Activated T-cell treated with anti-CD3 and anti-CD28 coated beads, Interleukin-2, amount 50 U/mL, for 48 hours (primary cell): ENCODE measurements around the gene KRTAP4-1.
"Not testable (repeated sequence)": the region's sequence is repeated elsewhere in the genome, so short reads cannot be mapped to it uniquely, and the experiment has no call there.

Source experiments
- DNase-seq, 2 experiments: peaks; one replicate each; pipeline ENCODE4 v3.0.0-alpha.2; 2020

The KRTAP4-1 gene

GRCh38 chr17:41184480-41184961 is at the start of gene KRTAP4-1:
Gene KRTAP4-1 (minus strand): TSS chr17:41184911. CDS start chr17:41184854, 57 bp downstream.
- no peak for DNase-seq

- not testable (repeated sequence) for DNase-seq
Measured at GRCh38 chr17:41232399-41233105, 47.8 kb upstream of the KRTAP4-1 start, which contains the start of gene KRTAP9-3. Gene KRTAP9-3 (plus strand): TSS chr17:41232449. CDS start chr17:41232502, 53 bp downstream.

GRCh38 chr17:41231731-41232130 is 47.0 kb upstream of the KRTAP4-1 start:
- DNase-seq = no peak

- DNase-seq = no peak
Measured at GRCh38 chr17:41230094-41230493, 45.4 kb upstream of the KRTAP4-1 start.

GRCh38 chr17:41226598-41227095 is 41.9 kb upstream of the KRTAP4-1 start, which contains the start of gene KRTAP9-2:
Gene KRTAP9-2 (plus strand): TSS chr17:41226648. CDS start chr17:41226655, 7 bp downstream.
- DNase-seq = not testable (repeated sequence)

GRCh38 chr17:41226051-41226450 is 41.3 kb upstream of the KRTAP4-1 start:
- no peak for DNase-seq

GRCh38 chr17:41223821-41224220 is 39.1 kb upstream of the KRTAP4-1 start:
- no peak for DNase-seq

- no peak for DNase-seq
Measured at GRCh38 chr17:41215681-41216080, 31.0 kb upstream of the KRTAP4-1 start.

- no peak for DNase-seq
Measured at GRCh38 chr17:41212524-41213169, 27.9 kb upstream of the KRTAP4-1 start.

GRCh38 chr17:41211845-41212466 is 27.2 kb upstream of the KRTAP4-1 start:
- no peak for DNase-seq

GRCh38 chr17:41199421-41200078 is 14.8 kb upstream of the KRTAP4-1 start:
- no peak for DNase-seq

GRCh38 chr17:41196068-41196467 is 11.4 kb upstream of the KRTAP4-1 start:
- no peak for DNase-seq

GRCh38 chr17:41190328-41190727 is 5.6 kb upstream of the KRTAP4-1 start:
- DNase-seq = no peak

- DNase-seq = not testable (repeated sequence)
Measured at GRCh38 chr17:41189837-41190318, 5.2 kb upstream of the KRTAP4-1 start, which contains the start of gene KRTAP9-1. Gene KRTAP9-1 (plus strand): TSS chr17:41189887. CDS start chr17:41189887, 0 bp downstream.

- DNase-seq = no peak
Measured at GRCh38 chr17:41186872-41187271, 2.2 kb upstream of the KRTAP4-1 start.

GRCh38 chr17:41185001-41185400 is 290 bp upstream of the KRTAP4-1 start:
- DNase-seq = no peak

- no peak for DNase-seq
Measured at GRCh38 chr17:41178843-41179616, 5.7 kb downstream of the KRTAP4-1 start.

GRCh38 chr17:41178341-41178740 is 6.4 kb downstream of the KRTAP4-1 start:
- DNase-seq = no peak

- no peak for DNase-seq
Measured at GRCh38 chr17:41177727-41178271, 6.9 kb downstream of the KRTAP4-1 start, which contains the start of gene KRTAP4-2. Gene KRTAP4-2 (minus strand): TSS chr17:41178221. CDS start chr17:41178164, 57 bp downstream.

- no peak for DNase-seq
Measured at GRCh38 chr17:41176744-41177387, 7.8 kb downstream of the KRTAP4-1 start.

GRCh38 chr17:41171886-41172285 is 12.8 kb downstream of the KRTAP4-1 start:
- DNase-seq = no peak
